OCI-M2 (cell line): ENCODE data around the gene DEUP1.
"Not testable (repeated sequence)": the region's sequence is repeated elsewhere in the genome, so short reads cannot be mapped to it uniquely, and the experiment has no call there.

Experiments used
- DNase-seq: peaks from one replicate; lab custom pipeline; 2025; ENCODE audit not compliant: unreplicated experiment; lab: John Stamatoyannopoulos, UW

DEUP1 gene

GRCh38 chr11:93359396-93359795, 28.9 kb downstream of the DEUP1 start:
- no peak for DNase-seq

- no peak for DNase-seq
Observed at GRCh38 chr11:93361435-93361834, 30.9 kb downstream of the DEUP1 start.

- no peak for DNase-seq
Observed at GRCh38 chr11:93368022-93368421, 37.5 kb downstream of the DEUP1 start.

GRCh38 chr11:93370260-93370659, 39.7 kb downstream of the DEUP1 start:
- DNase-seq, result no peak

- no peak for DNase-seq
Observed at GRCh38 chr11:93389737-93390136, 59.2 kb downstream of the DEUP1 start.

GRCh38 chr11:93392867-93393266, 62.3 kb downstream of the DEUP1 start:
- DNase-seq, result no peak

- no peak for DNase-seq
Observed at GRCh38 chr11:93393386-93393785, 62.8 kb downstream of the DEUP1 start.

GRCh38 chr11:93394488-93394887, 63.9 kb downstream of the DEUP1 start:
- no peak for DNase-seq

GRCh38 chr11:93396316-93396715, 65.8 kb downstream of the DEUP1 start:
- no peak for DNase-seq

- no peak for DNase-seq
Observed at GRCh38 chr11:93403930-93404329, 73.4 kb downstream of the DEUP1 start.

- DNase-seq, result no peak
Observed at GRCh38 chr11:93407777-93408401, 77.3 kb downstream of the DEUP1 start.

- DNase-seq, result no peak
Observed at GRCh38 chr11:93410441-93410840, 79.9 kb downstream of the DEUP1 start.

- DNase-seq, result no peak
Observed at GRCh38 chr11:93411705-93412104, 81.2 kb downstream of the DEUP1 start.

- no peak for DNase-seq
Observed at GRCh38 chr11:93432247-93432646, 101.7 kb downstream of the DEUP1 start.

GRCh38 chr11:93443232-93443631, 112.7 kb downstream of the DEUP1 start:
- DNase-seq, result not testable (repeated sequence)

GRCh38 chr11:93444617-93445073, 114.1 kb downstream of the DEUP1 start:
- no peak for DNase-seq

GRCh38 chr11:93458286-93458685, 127.7 kb downstream of the DEUP1 start:
- no peak for DNase-seq

- not testable (repeated sequence) for DNase-seq
Observed at GRCh38 chr11:93463666-93464065, 133.1 kb downstream of the DEUP1 start.

GRCh38 chr11:93464927-93465540, 134.5 kb downstream of the DEUP1 start:
- no peak for DNase-seq

- no peak for DNase-seq
Observed at GRCh38 chr11:93467054-93467453, 136.5 kb downstream of the DEUP1 start.

GRCh38 chr11:93468290-93468689, 137.7 kb downstream of the DEUP1 start:
- DNase-seq, result no peak

- no peak for DNase-seq
Observed at GRCh38 chr11:93474123-93474522, 143.6 kb downstream of the DEUP1 start.

GRCh38 chr11:93476796-93477195, 146.3 kb downstream of the DEUP1 start:
- DNase-seq, result no peak
